GM23338 (cell line): Measurements from ENCODE around the gene AKNAD1. TPM values are rescaled to one million over a fixed set of nuclear protein-coding genes. Genes with fewer than 3 reads are reported as not detected.
A peak's percentile ranks its signal among the peaks of the same experiment; 100 is the strongest.

Source experiments
- ATAC-seq: fragments of 200-7000 bp; cut with Tn5 transposase; 3 replicates; pipeline ENCODE4 v1.9.1; 2020
- DNase-seq: peaks from one replicate; pipeline ENCODE4 v3.0.0-alpha.2; 2015; ENCODE audit warnings: low spot score
- H2AFZ ChIP-seq: fragments of 200-600 bp; sonication (generic); 2 replicates; pipeline ENCODE4 v1.8.0; 2016; ENCODE audit warnings: antibody characterized with exemption, mild to moderate bottlenecking, moderate library complexity
- H3F3A ChIP-seq: fragments of 200-600 bp; sonication (generic); replicated peaks from 2 replicates; pipeline ENCODE4 v1.8.0; 2017; ENCODE audit warnings: antibody characterized with exemption, mixed run types, low read depth
- H3K27ac ChIP-seq: fragments of 200-600 bp; sonication (generic); 2 replicates; pipeline ENCODE4 v1.6.1; 2016; ENCODE audit warnings: low read depth
- H3K27me3 ChIP-seq: fragments of 200-600 bp; sonication (generic); 2 replicates; pipeline ENCODE4 v1.8.0; 2016; ENCODE audit warnings: mild to moderate bottlenecking, mixed run types, moderate library complexity; ENCODE audit not compliant: insufficient read depth
- H3K36me3 ChIP-seq: fragments of 200-600 bp; sonication (generic); 2 replicates; pipeline ENCODE4 v1.8.0; 2016; ENCODE audit warnings: mild to moderate bottlenecking; ENCODE audit not compliant: insufficient read depth
- H3K4me1 ChIP-seq: fragments of 200-600 bp; sonication (generic); 2 replicates; pipeline ENCODE4 v1.8.0; 2016; ENCODE audit warnings: mild to moderate bottlenecking, moderate library complexity; ENCODE audit not compliant: insufficient read depth
- H3K4me2 ChIP-seq: fragments of 200-600 bp; sonication (generic); 2 replicates; pipeline ENCODE4 v1.7.1; 2017; ENCODE audit warnings: mixed run types
- H3K4me3 ChIP-seq: fragments of 200-600 bp; sonication (generic); 2 replicates; pipeline ENCODE4 v1.6.1; 2016; ENCODE audit warnings: mixed run types
- H3K79me2 ChIP-seq: fragments of 200-600 bp; sonication (generic); replicated peaks from 2 replicates; pipeline ENCODE4 v1.8.0; 2017; ENCODE audit warnings: mild to moderate bottlenecking; ENCODE audit not compliant: insufficient read depth
- H3K9me2 ChIP-seq: fragments of 200-600 bp; sonication (generic); 2 replicates; pipeline ENCODE4 v1.8.0; 2017; ENCODE audit not compliant: insufficient read depth
- H4K20me1 ChIP-seq: fragments of 200-600 bp; sonication (generic); replicated peaks from 2 replicates; pipeline ENCODE4 v1.8.0; 2017; ENCODE audit warnings: mild to moderate bottlenecking; ENCODE audit not compliant: insufficient read depth
- H3K27ac Mint-ChIP-seq: 2 replicates; pipeline ENCODE4 v1.8.0; 2020; ENCODE audit warnings: inconsistent platforms, mild to moderate bottlenecking, moderate library complexity, mixed read lengths
- H3K27me3 Mint-ChIP-seq: 3 replicates; pipeline ENCODE4 v1.8.0; 2022; ENCODE audit warnings: low read depth, mild to moderate bottlenecking, moderate library complexity, mixed read lengths, inconsistent platforms; ENCODE audit not compliant: insufficient read depth, poor library complexity
- H3K36me3 Mint-ChIP-seq: 3 replicates; pipeline ENCODE4 v1.8.0; 2021; ENCODE audit warnings: low read depth, mild to moderate bottlenecking, inconsistent platforms, moderate library complexity, mixed read lengths
- H3K4me1 Mint-ChIP-seq: 3 replicates; pipeline ENCODE4 v1.8.0; 2020; ENCODE audit warnings: mild to moderate bottlenecking, inconsistent platforms, mixed read lengths
- H3K4me3 Mint-ChIP-seq: 3 replicates; pipeline ENCODE4 v1.8.0; 2021; ENCODE audit warnings: moderate library complexity, mild to moderate bottlenecking, inconsistent platforms, mixed read lengths
- H3K9me3 Mint-ChIP-seq: 3 replicates; pipeline ENCODE4 v1.8.0; 2020; ENCODE audit warnings: moderate library complexity, mild to moderate bottlenecking, inconsistent platforms, mixed read lengths
- CREB1 ChIP-seq: fragments of 250-450 bp; sonication (Bioruptor Pico); IDR thresholded peaks from 2 replicates; pipeline ENCODE4 v1.5.0; 2020; ENCODE audit warnings: low read depth, mild to moderate bottlenecking, moderate library complexity
- EZH2 ChIP-seq: fragments of 200-600 bp; sonication (generic); IDR thresholded peaks from one replicate; pipeline ENCODE4 v1.8.0; 2017; ENCODE audit warnings: antibody characterized with exemption, mild to moderate bottlenecking, low read depth; ENCODE audit not compliant: unreplicated experiment
- EZH2phosphoT487 ChIP-seq: fragments of 200-600 bp; sonication (generic); IDR thresholded peaks from one replicate; pipeline ENCODE4 v1.8.1; 2018; ENCODE audit warnings: antibody characterized with exemption; ENCODE audit not compliant: unreplicated experiment
- NANOG ChIP-seq: IDR thresholded peaks from 2 replicates; pipeline ENCODE4 v1.6.1; 2016; ENCODE audit warnings: antibody characterized with exemption, borderline replicate concordance
- POLR2AphosphoS5 ChIP-seq: IDR thresholded peaks from 2 replicates; pipeline ENCODE4 v1.6.1; 2016; ENCODE audit warnings: antibody characterized with exemption, low read depth
- ZNF114 ChIP-seq: fragments of 250-450 bp; sonication (Bioruptor Pico); IDR thresholded peaks from 2 replicates; pipeline ENCODE4 v1.5.0; 2020; ENCODE audit warnings: mild to moderate bottlenecking, moderate library complexity
- polyA plus RNA-seq: library from polyadenylated mRNA; unstranded; fragments of >200 nt; fragmentation: Nextera tagmentation; extraction: Ambion mirVana; gene quantifications from 2 replicates; pipeline ENCODE4 v1.2.1, GENCODE V29; 2016
- total RNA-seq: library from RNA; depleted of rRNA; stranded (reverse); fragments of >200 nt; shearing (Covaris generic); gene quantifications from 2 replicates; pipeline ENCODE4 v1.2.3, GENCODE V29; 2014

The AKNAD1 gene
- total and polyA plus RNA-seq, 2 experiments from 2014 or later = not detected

GRCh38 chr1:108877348-108878159 is 20.7 kb upstream of the AKNAD1 start:
- Histone ChIP-seq H3K4me2 (peak overlapping the region; percentile 88), H4K20me1 (no peaks in the 10 kb centered on the region), H3K79me2 (peaks cover 28% of the 10 kb centered on the region), H2AFZ (peak overlapping the region; percentile 92), H3K27me3 (peaks cover 14% of the 10 kb centered on the region), H3K4me3 (peak overlapping the region; percentile 94), H3K9me2 (peaks cover 3% of the 10 kb centered on the region; the same call in 1 of the 2 replicates), H3K27ac (no peak overlapping the region), H3K36me3 (no peaks in the 10 kb centered on the region), H3K4me1 (peaks cover 5% of the 10 kb centered on the region), H3F3A (peaks cover 4% of the 10 kb centered on the region; the same call in 1 of the 2 replicates)
- peaks cover 10% of the 10 kb centered on the region for H3K4me1 Mint-ChIP-seq
- ATAC-seq (peak; percentile 9), DNase-seq (no peak)
- H3K27ac Mint-ChIP-seq = no peak overlapping the region
- H3K27me3 Mint-ChIP-seq = peaks cover 6% of the 10 kb centered on the region
- no peaks in the 10 kb centered on the region for H3K9me3 Mint-ChIP-seq
- H3K36me3 Mint-ChIP-seq = no peaks in the 10 kb centered on the region
- H3K4me3 Mint-ChIP-seq = peak overlapping the region; percentile 97
- no peak for TF ChIP-seq CREB1 (CRISPR knock-in tag)

GRCh38 chr1:108871050-108871724 is 14.3 kb upstream of the AKNAD1 start:
- peak overlapping the region; percentile 9 for H3K4me2 ChIP-seq
- no peak overlapping the region for H3K4me3 Mint-ChIP-seq
- H3K27ac Mint-ChIP-seq = peak overlapping the region; percentile 11; the same call in 1 of the 2 replicates
- no peaks in the 10 kb centered on the region for H3K36me3 ChIP-seq
- no peaks in the 10 kb centered on the region for H4K20me1 ChIP-seq
- H3K27ac ChIP-seq = no peak overlapping the region
- no peaks in the 10 kb centered on the region for H3K9me3 Mint-ChIP-seq
- peaks cover 2% of the 10 kb centered on the region; the same call in 1 of the 2 replicates for H3F3A ChIP-seq
- DNase-seq (no peak), ATAC-seq (peak; percentile 78)
- peak overlapping the region; percentile 44; the same call in 1 of the 2 replicates for H2AFZ ChIP-seq
- TF ChIP-seq ZNF114 (CRISPR knock-in tag) = no peak
- no peak for TF ChIP-seq EZH2
- TF ChIP-seq CREB1 (CRISPR knock-in tag) = no peak
- no peaks in the 10 kb centered on the region for H3K27me3 ChIP-seq
- no peak overlapping the region for H3K4me3 ChIP-seq
- peaks cover 6% of the 10 kb centered on the region for H3K27me3 Mint-ChIP-seq
- no peaks in the 10 kb centered on the region for H3K79me2 ChIP-seq
- H3K36me3 Mint-ChIP-seq = no peaks in the 10 kb centered on the region
- peaks cover 20% of the 10 kb centered on the region for H3K4me1 Mint-ChIP-seq
- peaks cover 26% of the 10 kb centered on the region for H3K4me1 ChIP-seq
- H3K9me2 ChIP-seq = 0 out of 2 replicates have a peak, but pooled peaks cover 4% of the 10 kb centered on the region

- Histone ChIP-seq H3K36me3 (no peaks in the 10 kb centered on the region), H3K79me2 (no peaks in the 10 kb centered on the region), H3K4me3 (no peak overlapping the region), H3K9me2 (0 out of 2 replicates have a peak, but pooled peaks cover 4% of the 10 kb centered on the region), H4K20me1 (no peaks in the 10 kb centered on the region), H3K4me1 (peaks cover 13% of the 10 kb centered on the region), H3K27me3 (no peaks in the 10 kb centered on the region), H3F3A (0 out of 2 replicates have a peak, but pooled peaks cover 4% of the 10 kb centered on the region), H3K27ac (no peak overlapping the region), H2AFZ (0 out of 2 replicates have a peak overlapping the region, but pooled peaks have one; percentile 23), H3K4me2 (no peak overlapping the region)
- no peak overlapping the region for H3K4me3 Mint-ChIP-seq
- TF ChIP-seq CREB1 (CRISPR knock-in tag) (no peak), EZH2 (no peak), POLR2AphosphoS5 (no peak), EZH2phosphoT487 (no peak), NANOG (no peak)
- ATAC-seq (no peak), DNase-seq (no peak)
- H3K36me3 Mint-ChIP-seq = no peaks in the 10 kb centered on the region
- H3K27ac Mint-ChIP-seq = no peak overlapping the region
- no peaks in the 10 kb centered on the region for H3K9me3 Mint-ChIP-seq
- peaks cover 4% of the 10 kb centered on the region for H3K27me3 Mint-ChIP-seq
- H3K4me1 Mint-ChIP-seq = peaks cover 9% of the 10 kb centered on the region; the same call in 2 of the 3 replicates
Observed at GRCh38 chr1:108865316-108865910, 8.5 kb upstream of the AKNAD1 start.
